Loucy (cell line): ENCODE data around the gene MPZL1.

Source experiments
- H2AFZ ChIP-seq: fragments of 200-600 bp; sonication (generic); 2 replicates; pipeline ENCODE4 v1.6.0; 2016; ENCODE audit warnings: antibody characterized with exemption, mild to moderate bottlenecking, low read length, moderate library complexity
- H3F3A ChIP-seq: fragments of 200-600 bp; 2 replicates; pipeline ENCODE4 v1.6.0; 2016; ENCODE audit warnings: antibody characterized with exemption, low read depth, mild to moderate bottlenecking
- H3K27me3 ChIP-seq: fragments of 200-600 bp; sonication (generic); 2 replicates; pipeline ENCODE4 v1.6.1; 2014; ENCODE audit warnings: low read length, mild to moderate bottlenecking; ENCODE audit not compliant: insufficient read depth, poor library complexity, severe bottlenecking
- H3K36me3 ChIP-seq: fragments of 200-600 bp; sonication (generic); 2 replicates; pipeline ENCODE4 v1.6.1; 2016; ENCODE audit warnings: low read length; ENCODE audit not compliant: insufficient read depth
- H3K4me1 ChIP-seq: fragments of 200-600 bp; sonication (generic); 2 replicates; pipeline ENCODE4 v1.5.1; 2014; ENCODE audit warnings: low read length, mild to moderate bottlenecking; ENCODE audit not compliant: insufficient read depth, poor library complexity, severe bottlenecking
- H3K4me2 ChIP-seq: fragments of 200-600 bp; sonication (generic); 2 replicates; pipeline ENCODE4 v1.6.0; 2014; ENCODE audit warnings: antibody characterized with exemption, low read length, low read depth, mild to moderate bottlenecking; ENCODE audit not compliant: poor library complexity, severe bottlenecking
- H3K4me3 ChIP-seq: fragments of 200-600 bp; sonication (generic); 2 replicates; pipeline ENCODE4 v1.5.1; 2014; ENCODE audit warnings: low read length, mild to moderate bottlenecking, mixed read lengths; ENCODE audit not compliant: poor library complexity, severe bottlenecking
- H3K79me2 ChIP-seq: fragments of 200-600 bp; sonication (generic); 2 replicates; pipeline ENCODE4 v1.6.1; 2014; ENCODE audit warnings: low read length; ENCODE audit not compliant: insufficient read depth
- H3K9ac ChIP-seq: fragments of 200-600 bp; sonication (generic); 2 replicates; pipeline ENCODE4 v1.6.0; 2014; ENCODE audit warnings: mild to moderate bottlenecking, low read depth, low read length, moderate library complexity; ENCODE audit not compliant: poor library complexity, severe bottlenecking
- H3K9me2 ChIP-seq: fragments of 200-600 bp; sonication (generic); replicated peaks from 2 replicates; pipeline ENCODE4 v1.6.1; 2016; ENCODE audit warnings: low read depth, low read length, mixed read lengths
- H3K9me3 ChIP-seq: fragments of 200-600 bp; sonication (generic); 2 replicates; pipeline ENCODE4 v1.6.1; 2014; ENCODE audit warnings: mild to moderate bottlenecking, antibody characterized with exemption, low read length, low read depth; ENCODE audit not compliant: insufficient read depth
- H4K20me1 ChIP-seq: fragments of 200-600 bp; sonication (generic); 2 replicates; pipeline ENCODE4 v1.6.0; 2014; ENCODE audit warnings: antibody characterized with exemption, low read length, mild to moderate bottlenecking; ENCODE audit not compliant: insufficient read depth, poor library complexity, severe bottlenecking
- EZH2phosphoT487 ChIP-seq: fragments of 200-600 bp; IDR thresholded peaks from 2 replicates; pipeline ENCODE4 v1.6.1; 2018; ENCODE audit warnings: antibody characterized with exemption, mild to moderate bottlenecking, moderate library complexity, borderline replicate concordance
- TF ChIP-seq, protein P1 (sequence below): fragments of 200-600 bp; sonication (generic); conservative IDR thresholded peaks from 2 replicates; pipeline ENCODE4 v1.5.1; 2014; ENCODE audit warnings: mild to moderate bottlenecking, antibody characterized with exemption, low read length

Gene MPZL1

DNA sequence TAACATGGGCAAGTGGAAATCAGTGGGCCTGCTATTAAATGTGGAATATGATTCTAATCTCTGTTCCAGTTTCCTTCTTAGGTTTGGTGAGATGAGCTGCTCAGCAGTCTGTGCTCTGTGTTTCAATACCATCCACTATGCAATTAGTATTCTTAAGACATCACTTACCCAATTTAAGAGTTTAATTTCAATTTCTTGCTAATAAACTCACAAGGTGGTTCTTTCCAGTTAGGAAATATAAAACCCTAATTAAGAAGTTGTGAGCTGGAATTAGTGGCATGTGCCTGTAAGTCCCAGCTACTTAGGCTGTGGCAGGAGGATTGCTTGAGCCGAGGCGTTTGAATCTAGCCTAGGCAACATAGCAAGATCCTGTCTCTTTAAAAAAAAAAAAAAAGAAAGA lies 51.7 kb downstream of the MPZL1 start:
- Histone ChIP-seq H3K4me2 (no peak overlapping the region), H3K9me2 (no peaks in the 10 kb centered on the region), H3F3A (no peaks in the 10 kb centered on the region), H3K4me1 (peaks cover 11% of the 10 kb centered on the region), H3K36me3 (peaks cover 89% of the 10 kb centered on the region), H2AFZ (no peak overlapping the region), H3K4me3 (no peak overlapping the region), H3K9me3 (no peaks in the 10 kb centered on the region), H3K79me2 (peaks cover 4% of the 10 kb centered on the region), H3K9ac (no peak overlapping the region), H3K27me3 (no peaks in the 10 kb centered on the region), H4K20me1 (peaks cover 5% of the 10 kb centered on the region)
- TF ChIP-seq EZH2phosphoT487, result no peak
- TF ChIP-seq, protein P1, sequence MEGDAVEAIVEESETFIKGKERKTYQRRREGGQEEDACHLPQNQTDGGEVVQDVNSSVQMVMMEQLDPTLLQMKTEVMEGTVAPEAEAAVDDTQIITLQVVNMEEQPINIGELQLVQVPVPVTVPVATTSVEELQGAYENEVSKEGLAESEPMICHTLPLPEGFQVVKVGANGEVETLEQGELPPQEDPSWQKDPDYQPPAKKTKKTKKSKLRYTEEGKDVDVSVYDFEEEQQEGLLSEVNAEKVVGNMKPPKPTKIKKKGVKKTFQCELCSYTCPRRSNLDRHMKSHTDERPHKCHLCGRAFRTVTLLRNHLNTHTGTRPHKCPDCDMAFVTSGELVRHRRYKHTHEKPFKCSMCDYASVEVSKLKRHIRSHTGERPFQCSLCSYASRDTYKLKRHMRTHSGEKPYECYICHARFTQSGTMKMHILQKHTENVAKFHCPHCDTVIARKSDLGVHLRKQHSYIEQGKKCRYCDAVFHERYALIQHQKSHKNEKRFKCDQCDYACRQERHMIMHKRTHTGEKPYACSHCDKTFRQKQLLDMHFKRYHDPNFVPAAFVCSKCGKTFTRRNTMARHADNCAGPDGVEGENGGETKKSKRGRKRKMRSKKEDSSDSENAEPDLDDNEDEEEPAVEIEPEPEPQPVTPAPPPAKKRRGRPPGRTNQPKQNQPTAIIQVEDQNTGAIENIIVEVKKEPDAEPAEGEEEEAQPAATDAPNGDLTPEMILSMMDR, result no peak

DNA sequence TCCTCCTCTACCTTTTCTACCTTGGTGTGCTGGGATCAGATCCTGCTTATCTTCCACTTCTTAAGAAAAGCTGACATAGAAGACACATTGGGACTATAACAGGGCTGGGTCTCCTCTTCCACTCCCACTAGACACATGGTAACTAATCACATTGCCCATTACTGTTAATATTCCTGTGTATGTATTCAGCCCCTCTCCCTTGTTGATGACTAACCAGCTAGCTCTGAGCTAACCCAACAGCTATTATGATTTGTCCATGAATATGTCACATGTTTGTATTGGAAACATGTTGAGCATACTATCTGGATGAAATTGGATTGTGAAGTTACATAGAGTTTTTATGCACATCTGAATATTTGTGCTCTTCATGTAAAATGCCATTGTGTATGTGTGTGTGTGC lies 52.9 kb downstream of the MPZL1 start:
- Histone ChIP-seq H3K36me3 (peaks cover 87% of the 10 kb centered on the region), H3K9me2 (no peaks in the 10 kb centered on the region), H3F3A (no peaks in the 10 kb centered on the region), H3K9me3 (no peaks in the 10 kb centered on the region), H3K4me2 (no peak overlapping the region), H3K9ac (no peak overlapping the region), H2AFZ (no peak overlapping the region), H3K4me1 (peaks cover 11% of the 10 kb centered on the region), H3K27me3 (no peaks in the 10 kb centered on the region), H4K20me1 (peaks cover 5% of the 10 kb centered on the region), H3K79me2 (no peaks in the 10 kb centered on the region; the same call in none of the 2 replicates), H3K4me3 (no peak overlapping the region)
- TF ChIP-seq, protein P1, result no peak
- no peak for TF ChIP-seq EZH2phosphoT487

DNA sequence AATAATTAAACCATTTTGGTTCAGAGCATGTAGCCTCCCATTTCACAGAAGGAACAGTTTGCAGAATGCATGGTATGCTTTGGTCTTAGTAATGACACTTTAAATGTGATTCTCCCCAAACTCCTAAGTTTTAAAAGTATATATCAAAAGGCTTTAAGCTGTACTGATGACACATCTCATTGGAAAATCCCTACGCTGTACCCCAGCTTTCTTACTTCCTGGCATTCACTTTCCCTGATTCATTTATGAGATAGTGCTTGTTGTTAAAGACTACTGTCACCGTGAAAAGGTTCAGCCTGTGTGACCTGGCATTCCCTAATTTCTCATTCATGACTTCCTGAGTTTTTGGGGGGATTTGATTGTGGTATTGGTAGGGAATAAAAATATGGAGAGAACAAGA lies 53.4 kb downstream of the MPZL1 start:
- no peaks in the 10 kb centered on the region for H3K9me2 ChIP-seq
- H3K79me2 ChIP-seq, result no peaks in the 10 kb centered on the region; the same call in none of the 2 replicates
- H4K20me1 ChIP-seq, result peaks cover 5% of the 10 kb centered on the region
- no peaks in the 10 kb centered on the region for H3K27me3 ChIP-seq
- H3K9ac ChIP-seq, result no peak overlapping the region
- TF ChIP-seq, protein P1, result no peak
- TF ChIP-seq EZH2phosphoT487, result no peak
- H3K4me1 ChIP-seq, result peaks cover 11% of the 10 kb centered on the region
- H2AFZ ChIP-seq, result no peak overlapping the region
- no peaks in the 10 kb centered on the region for H3K9me3 ChIP-seq
- H3F3A ChIP-seq, result no peaks in the 10 kb centered on the region
- H3K4me2 ChIP-seq, result no peak overlapping the region
- H3K4me3 ChIP-seq, result no peak overlapping the region
- H3K36me3 ChIP-seq, result peaks cover 87% of the 10 kb centered on the region
